Stimulated activated naive CD8-positive, alpha-beta T cell treated with anti-CD3 and anti-CD28 coated beads, Interleukin-15, Interleukin-2, amounts not matched to agents 100 ng/mL and 50 ng/mL, for 24 hours (primary cell): ENCODE measurements around the gene RACGAP1.

Experiments used
- H3K27ac Mint-ChIP-seq: one replicate; pipeline ENCODE4 v1.8.0; 2021; ENCODE audit warnings: mild to moderate bottlenecking, mixed read lengths
- H3K27me3 Mint-ChIP-seq: one replicate; pipeline ENCODE4 v1.8.0; 2021; ENCODE audit warnings: mixed read lengths
- H3K36me3 Mint-ChIP-seq: one replicate; pipeline ENCODE4 v1.8.0; 2021; ENCODE audit warnings: low read depth, mixed read lengths
- H3K4me1 Mint-ChIP-seq: one replicate; pipeline ENCODE4 v1.8.0; 2021; ENCODE audit warnings: low read depth, mixed read lengths
- H3K4me3 Mint-ChIP-seq: one replicate; pipeline ENCODE4 v1.8.0; 2021; ENCODE audit warnings: mild to moderate bottlenecking, mixed read lengths
- H3K9me3 Mint-ChIP-seq: one replicate; pipeline ENCODE4 v1.8.0; 2021; ENCODE audit warnings: mixed read lengths

RACGAP1 gene

DNA sequence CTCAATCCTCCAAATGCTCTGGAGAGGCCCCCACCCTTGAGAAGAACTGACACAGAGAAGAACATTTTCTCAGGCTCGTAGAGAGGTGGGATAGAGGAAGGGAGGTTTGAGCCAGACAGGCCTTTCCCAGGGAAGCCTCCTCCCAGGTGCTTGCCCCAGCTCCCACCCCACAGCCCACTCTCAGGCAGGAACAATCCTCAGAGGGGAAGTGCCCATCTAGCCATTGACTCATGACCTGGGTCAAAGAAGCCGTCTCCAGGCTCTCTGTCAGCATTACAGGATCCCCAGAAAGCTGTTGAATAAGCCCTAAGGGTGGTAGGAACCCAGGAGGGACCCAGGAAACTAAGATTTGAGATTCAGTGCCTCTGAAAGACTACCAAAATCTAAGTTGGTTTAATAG, 48.7 kb downstream of the RACGAP1 start:
- Mint-ChIP-seq H3K4me3 (no peak overlapping the region), H3K27me3 (no peaks in the 10 kb centered on the region), H3K4me1 (no peaks in the 10 kb centered on the region), H3K9me3 (no peaks in the 10 kb centered on the region), H3K36me3 (no peaks in the 10 kb centered on the region), H3K27ac (no peak overlapping the region)

DNA sequence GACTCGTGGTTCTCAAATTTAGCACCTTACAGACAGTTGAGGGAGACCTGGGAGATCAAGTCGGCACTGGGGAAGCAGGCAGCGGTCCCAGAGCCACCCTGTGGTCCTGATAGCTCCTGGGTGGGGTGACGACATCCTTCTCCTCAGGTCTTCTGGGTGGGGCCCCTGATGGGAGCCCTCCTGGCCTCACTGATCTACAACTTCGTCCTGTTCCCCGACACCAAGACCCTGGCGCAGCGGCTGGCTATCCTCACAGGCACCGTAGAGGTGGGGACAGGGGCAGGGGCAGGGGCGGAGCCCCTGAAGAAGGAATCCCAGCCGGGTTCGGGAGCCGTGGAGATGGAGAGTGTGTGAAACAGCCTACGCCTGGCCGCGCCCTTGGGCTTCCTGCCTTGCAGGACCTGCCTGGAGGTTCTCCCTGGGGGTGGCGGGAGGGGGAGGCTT, 50.0 kb downstream of the RACGAP1 start:
- H3K36me3 Mint-ChIP-seq = no peaks in the 10 kb centered on the region
- H3K9me3 Mint-ChIP-seq = no peaks in the 10 kb centered on the region
- H3K27ac Mint-ChIP-seq = no peak overlapping the region
- no peaks in the 10 kb centered on the region for H3K27me3 Mint-ChIP-seq
- H3K4me3 Mint-ChIP-seq = no peak overlapping the region
- H3K4me1 Mint-ChIP-seq = no peaks in the 10 kb centered on the region

DNA sequence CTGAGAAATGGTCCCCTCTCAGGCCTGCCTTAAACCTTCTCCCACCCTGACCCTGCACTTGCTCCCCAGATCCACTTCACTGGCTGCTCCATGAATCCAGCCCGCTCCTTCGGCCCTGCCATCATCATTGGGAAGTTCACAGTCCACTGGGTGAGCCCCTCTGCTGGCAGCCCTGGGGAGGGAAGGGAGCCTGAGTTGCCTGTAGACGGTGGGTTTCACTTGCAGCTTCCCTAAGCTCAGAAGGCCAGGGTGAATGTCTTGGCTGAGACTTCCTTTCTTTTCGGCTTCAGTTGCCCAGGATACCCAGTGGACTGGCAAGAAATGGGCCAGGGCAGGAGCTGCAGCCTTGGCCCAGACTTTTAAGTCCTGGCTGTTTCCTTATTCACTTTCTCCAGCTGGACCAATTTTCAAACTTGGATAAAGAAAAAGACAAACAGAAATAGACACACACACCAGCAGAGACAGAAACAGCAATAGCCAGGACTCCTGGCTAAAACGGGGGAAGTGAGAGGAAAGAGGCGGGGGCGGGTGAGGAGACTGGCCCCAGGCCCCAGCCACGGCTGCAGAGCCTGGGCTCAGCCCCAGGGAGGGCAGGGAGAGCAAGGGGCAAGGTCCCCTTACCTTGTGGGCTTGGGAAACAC, 50.5 kb downstream of the RACGAP1 start:
- H3K27ac Mint-ChIP-seq = no peak overlapping the region
- H3K9me3 Mint-ChIP-seq = no peaks in the 10 kb centered on the region
- H3K4me3 Mint-ChIP-seq = no peak overlapping the region
- no peaks in the 10 kb centered on the region for H3K27me3 Mint-ChIP-seq
- H3K4me1 Mint-ChIP-seq = no peaks in the 10 kb centered on the region
- H3K36me3 Mint-ChIP-seq = no peaks in the 10 kb centered on the region

DNA sequence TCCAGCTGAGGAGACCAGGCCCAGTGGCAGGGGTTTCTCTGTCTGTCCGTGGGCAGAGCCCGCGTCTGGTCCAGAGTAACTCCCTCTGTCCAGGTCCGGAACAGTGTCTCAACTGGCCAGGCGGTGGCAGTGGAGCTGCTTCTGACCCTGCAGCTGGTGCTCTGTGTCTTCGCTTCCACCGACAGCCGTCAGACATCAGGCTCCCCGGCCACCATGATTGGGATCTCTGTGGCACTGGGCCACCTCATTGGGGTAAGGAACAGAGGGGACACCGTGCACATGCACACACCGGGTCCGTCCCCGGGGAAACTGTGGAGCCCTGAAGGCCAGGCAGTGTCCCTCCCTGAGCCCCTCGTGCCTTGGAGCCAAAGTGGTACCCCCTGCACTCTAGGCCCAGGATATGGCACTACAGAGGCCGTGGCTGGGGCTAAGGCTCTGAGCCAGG, 51.0 kb downstream of the RACGAP1 start:
- Mint-ChIP-seq H3K4me3 (no peak overlapping the region), H3K9me3 (no peaks in the 10 kb centered on the region), H3K27ac (no peak overlapping the region), H3K36me3 (no peaks in the 10 kb centered on the region), H3K27me3 (no peaks in the 10 kb centered on the region), H3K4me1 (no peaks in the 10 kb centered on the region)

DNA sequence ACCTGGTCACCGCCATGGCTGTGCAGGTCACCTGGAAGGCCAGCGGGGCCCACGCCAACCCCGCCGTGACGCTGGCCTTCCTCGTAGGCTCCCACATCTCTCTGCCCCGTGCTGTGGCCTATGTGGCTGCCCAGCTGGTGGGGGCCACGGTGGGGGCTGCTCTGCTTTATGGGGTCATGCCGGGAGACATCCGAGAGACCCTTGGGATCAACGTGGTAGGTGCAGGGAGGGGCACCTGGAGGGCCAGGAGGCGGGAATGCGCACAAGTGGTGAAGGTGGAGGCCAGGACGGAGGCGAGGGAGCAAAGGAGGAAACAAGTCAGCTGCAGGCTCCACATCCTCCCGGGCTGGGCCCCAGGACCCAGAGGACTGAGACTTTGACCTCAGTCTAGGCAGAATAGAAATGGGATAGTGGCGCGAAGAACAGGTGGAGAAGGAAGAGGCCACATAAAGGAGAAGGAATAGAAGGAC, 51.9 kb downstream of the RACGAP1 start:
- no peak overlapping the region for H3K27ac Mint-ChIP-seq
- no peaks in the 10 kb centered on the region for H3K9me3 Mint-ChIP-seq

DNA sequence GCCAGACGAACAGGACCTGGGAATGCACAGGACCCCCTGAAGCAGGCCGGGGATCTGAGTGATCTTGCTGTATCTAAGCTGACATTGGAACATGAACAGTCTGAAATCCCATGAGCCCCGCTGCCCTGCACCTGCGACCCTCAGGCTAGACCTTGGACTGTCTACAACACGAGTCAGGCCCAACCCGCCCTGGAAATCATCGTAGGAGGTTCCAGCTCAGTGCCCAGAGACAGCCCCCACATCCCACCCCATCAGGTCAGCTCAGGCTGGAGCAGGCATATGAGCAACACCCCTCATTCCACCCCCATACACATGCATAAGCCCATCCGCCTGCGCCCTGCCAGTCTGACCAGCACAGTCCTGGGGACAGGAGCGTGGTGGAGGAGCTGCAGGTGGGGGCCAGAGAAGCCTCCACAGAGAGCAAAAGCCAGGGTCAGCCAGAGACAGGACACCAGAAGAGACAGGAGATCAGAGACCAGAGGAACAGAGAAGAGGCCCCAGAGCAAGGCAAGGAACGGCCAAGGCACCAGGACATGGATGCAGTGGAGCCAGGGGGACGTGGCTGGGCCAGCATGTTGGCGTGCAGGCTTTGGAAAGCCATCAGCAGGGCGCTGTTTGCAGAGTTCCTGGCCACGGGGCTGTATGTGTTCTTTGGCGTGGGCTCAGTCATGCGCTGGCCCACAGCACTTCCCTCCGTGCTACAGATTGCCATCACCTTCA, 52.5 kb downstream of the RACGAP1 start, which contains the start of gene AQP6:
AQP6 (plus strand) TSS at position 307 of the 720 bp plus-strand sequence; CDS start at position 534, 227 bp downstream.
- H3K9me3 Mint-ChIP-seq = no peaks in the 10 kb centered on the region
- no peaks in the 10 kb centered on the region for H3K27me3 Mint-ChIP-seq
- no peaks in the 10 kb centered on the region for H3K36me3 Mint-ChIP-seq
- no peak within 1 kb of the TSS for H3K27ac Mint-ChIP-seq
- H3K4me1 Mint-ChIP-seq = no peaks in the 10 kb centered on the region
- H3K4me3 Mint-ChIP-seq = no peak within 1 kb of the TSS

More for the DNA sequence above, 51.9 kb downstream of the RACGAP1 start:
- Mint-ChIP-seq H3K27me3 (no peaks in the 10 kb centered on the region), H3K36me3 (no peaks in the 10 kb centered on the region), H3K4me1 (no peaks in the 10 kb centered on the region), H3K4me3 (no peak overlapping the region)

DNA sequence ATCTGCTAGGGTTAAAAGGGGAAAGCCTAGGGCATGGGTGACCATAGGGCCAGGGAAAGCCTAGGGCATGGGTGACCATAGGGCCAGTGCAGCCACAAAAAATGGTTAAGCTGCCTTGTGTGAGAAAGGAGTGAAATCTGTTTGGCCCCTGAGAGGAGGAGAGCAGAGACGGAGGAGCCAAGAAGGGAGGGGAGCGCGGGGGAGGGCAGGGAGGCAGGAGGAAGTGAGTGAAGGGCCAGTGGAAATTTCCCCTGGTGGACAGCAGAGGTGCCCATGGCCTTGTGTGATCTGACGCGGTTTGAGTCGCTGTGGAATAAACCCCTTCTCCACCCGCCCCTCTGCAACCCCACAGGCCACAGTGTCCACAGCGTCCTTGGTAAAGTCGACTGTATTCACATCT, 53.2 kb downstream of the RACGAP1 start:
- no peaks in the 10 kb centered on the region for H3K27me3 Mint-ChIP-seq
- H3K4me1 Mint-ChIP-seq = peaks cover under 1% of the 10 kb centered on the region
- no peaks in the 10 kb centered on the region for H3K9me3 Mint-ChIP-seq
- H3K27ac Mint-ChIP-seq = no peak overlapping the region
- H3K36me3 Mint-ChIP-seq = no peaks in the 10 kb centered on the region
- H3K4me3 Mint-ChIP-seq = no peak overlapping the region

DNA sequence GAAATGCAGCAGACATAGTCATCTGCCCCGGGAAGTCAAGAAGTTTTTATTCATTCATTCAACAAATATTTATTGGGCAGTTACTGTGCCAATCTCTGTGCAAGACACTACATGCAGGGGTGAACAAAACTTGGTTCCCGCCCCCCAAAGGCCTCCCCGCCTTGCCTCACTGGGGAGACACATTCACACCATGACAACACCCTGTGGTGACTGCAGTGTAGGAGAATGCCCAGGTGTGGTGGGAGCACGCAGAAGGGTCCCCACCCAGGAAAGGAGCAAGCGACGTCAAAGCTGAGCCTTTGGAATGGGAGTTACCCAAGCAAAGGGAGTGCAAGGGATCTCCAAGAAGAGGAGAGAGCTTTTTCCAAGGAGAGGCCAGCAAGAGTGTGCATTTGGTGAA, 54.2 kb downstream of the RACGAP1 start:
- Mint-ChIP-seq H3K27me3 (peaks cover 5% of the 10 kb centered on the region), H3K4me1 (peaks cover 2% of the 10 kb centered on the region), H3K9me3 (no peaks in the 10 kb centered on the region), H3K27ac (no peak overlapping the region), H3K4me3 (no peak overlapping the region), H3K36me3 (no peaks in the 10 kb centered on the region)

DNA sequence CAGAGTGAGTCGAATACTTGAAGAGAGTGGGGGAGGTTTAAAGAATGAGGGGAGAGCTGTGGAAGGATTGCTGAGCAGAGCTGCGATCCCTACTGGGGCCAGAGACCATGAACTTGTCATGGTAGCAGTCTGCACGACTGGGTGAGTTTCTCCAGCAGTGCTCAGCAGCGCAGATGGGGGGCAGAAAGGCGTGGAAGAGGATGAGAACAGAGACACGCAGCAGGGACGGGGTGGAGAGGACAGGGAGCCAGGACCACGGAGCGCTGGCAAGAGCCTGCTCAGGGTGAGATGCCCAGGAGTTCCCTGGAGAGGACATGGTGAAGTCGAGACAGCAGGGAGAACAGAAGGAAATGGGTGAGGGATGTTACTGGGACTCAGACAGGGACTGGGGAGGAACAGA, 54.6 kb downstream of the RACGAP1 start:
- H3K9me3 Mint-ChIP-seq = no peaks in the 10 kb centered on the region
- H3K27ac Mint-ChIP-seq = no peak overlapping the region
- no peaks in the 10 kb centered on the region for H3K36me3 Mint-ChIP-seq
- peaks cover 2% of the 10 kb centered on the region for H3K4me1 Mint-ChIP-seq
- no peak overlapping the region for H3K4me3 Mint-ChIP-seq
- H3K27me3 Mint-ChIP-seq = peaks cover 9% of the 10 kb centered on the region

DNA sequence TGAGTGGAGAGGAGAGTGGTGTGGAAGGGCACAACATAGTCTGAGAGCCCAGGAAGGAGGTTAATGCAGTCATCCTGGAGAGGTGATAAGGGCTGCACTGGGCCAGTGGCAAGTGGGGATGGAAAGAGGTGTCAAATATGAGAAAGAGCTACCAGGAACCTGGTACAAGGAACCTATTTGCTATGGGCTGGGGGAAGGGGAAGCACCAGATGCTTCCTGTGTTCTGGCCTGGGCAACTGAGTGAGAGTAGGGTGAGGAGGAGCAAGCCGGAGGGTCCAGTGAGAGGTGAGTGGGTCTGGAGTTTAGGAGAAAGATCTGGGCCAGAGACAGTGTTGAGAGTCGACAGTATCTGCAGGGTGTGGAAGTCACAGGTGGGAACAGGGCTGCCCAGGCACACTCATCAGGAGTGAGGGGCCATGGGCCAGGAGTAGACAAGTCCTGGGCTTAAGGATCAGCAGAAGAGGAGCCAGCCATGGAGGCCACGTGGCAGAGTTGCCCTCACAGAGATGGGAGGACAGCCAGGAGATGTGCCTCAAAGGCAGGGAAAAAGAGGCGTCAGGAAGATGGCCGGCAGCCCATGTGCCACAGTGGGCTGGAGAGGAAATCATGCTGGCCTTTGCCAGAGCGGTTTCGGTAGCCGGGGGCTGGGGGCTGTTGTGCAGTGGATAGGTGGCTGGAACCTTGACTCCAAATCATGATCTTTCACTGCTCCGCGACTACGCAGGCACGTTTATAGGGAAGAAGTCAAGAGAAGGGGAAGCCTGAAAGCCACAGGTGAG, 55.5 kb downstream of the RACGAP1 start:
- H3K27ac Mint-ChIP-seq = no peak overlapping the region
- H3K27me3 Mint-ChIP-seq = peaks cover 14% of the 10 kb centered on the region
- no peak overlapping the region for H3K4me3 Mint-ChIP-seq
- no peaks in the 10 kb centered on the region for H3K36me3 Mint-ChIP-seq
- peaks cover 2% of the 10 kb centered on the region for H3K4me1 Mint-ChIP-seq
- H3K9me3 Mint-ChIP-seq = no peaks in the 10 kb centered on the region

DNA sequence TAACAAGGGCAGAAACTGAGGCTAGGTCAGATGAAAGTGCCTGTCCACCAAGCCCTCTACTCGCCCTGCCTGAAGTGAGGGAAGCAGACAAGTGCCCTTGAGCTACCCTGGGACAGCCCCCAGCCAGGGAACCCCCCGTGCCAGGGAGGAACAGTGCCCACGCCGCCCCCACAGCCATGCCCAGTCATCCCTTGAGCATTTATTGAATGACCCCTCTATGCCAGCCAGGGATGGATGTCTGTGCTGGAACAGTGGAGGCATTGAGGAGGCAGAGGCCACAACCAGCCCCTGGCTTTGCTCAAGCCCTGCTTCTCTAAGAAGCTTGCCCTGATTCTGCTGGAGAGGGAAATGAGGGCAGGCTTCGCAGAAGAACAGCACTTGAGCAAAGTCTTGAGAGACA, 56.3 kb downstream of the RACGAP1 start:
- Mint-ChIP-seq H3K9me3 (no peaks in the 10 kb centered on the region), H3K27me3 (peaks cover 20% of the 10 kb centered on the region), H3K36me3 (no peaks in the 10 kb centered on the region), H3K27ac (no peak overlapping the region), H3K4me3 (no peak overlapping the region), H3K4me1 (peaks cover 2% of the 10 kb centered on the region)

DNA sequence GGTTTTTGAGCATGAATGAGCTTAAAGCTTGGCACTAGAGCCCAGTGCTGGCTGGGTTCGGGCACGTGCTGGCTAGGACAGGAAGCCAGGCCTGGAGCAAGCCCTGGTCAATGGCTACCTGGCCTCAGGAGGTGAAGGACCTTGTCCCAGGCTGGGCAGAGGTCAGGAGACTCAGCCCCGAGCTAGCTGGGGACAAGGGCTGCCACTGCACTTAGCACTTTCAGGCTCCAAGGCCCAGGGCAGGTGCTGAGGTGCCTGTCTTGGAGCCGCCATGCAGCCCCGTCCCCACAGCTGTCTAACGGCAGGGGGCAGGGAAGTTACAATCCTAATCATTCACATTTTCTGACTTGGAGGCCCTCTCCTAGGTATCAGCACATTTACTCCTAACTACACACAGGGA, 56.8 kb downstream of the RACGAP1 start:
- peaks cover 22% of the 10 kb centered on the region for H3K27me3 Mint-ChIP-seq
- no peak overlapping the region for H3K27ac Mint-ChIP-seq
- H3K4me1 Mint-ChIP-seq = peaks cover 2% of the 10 kb centered on the region
- H3K9me3 Mint-ChIP-seq = no peaks in the 10 kb centered on the region
- H3K36me3 Mint-ChIP-seq = no peaks in the 10 kb centered on the region
- H3K4me3 Mint-ChIP-seq = no peak overlapping the region

DNA sequence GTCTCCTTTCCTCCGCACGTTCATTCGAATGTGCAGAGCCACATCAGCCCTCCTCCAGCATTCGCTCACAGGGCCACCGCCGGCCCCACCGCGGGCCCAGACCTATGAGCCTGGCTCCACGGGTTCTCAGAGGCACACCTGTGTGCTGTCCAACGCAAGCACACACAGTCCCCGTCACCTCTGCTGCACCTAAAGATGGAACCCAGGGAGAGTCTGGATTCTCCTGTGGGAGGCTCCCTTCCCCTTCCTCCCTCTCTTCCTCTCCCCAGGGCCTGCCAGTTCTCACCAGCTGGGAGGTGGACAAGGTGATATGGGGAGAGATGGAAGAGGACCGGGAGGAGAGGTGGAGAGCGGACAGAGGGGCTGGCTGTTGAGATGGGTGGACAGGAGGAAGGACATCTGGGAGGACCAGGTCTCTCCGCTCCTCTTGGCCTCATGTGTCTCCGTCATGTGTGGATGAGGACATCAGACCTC, 57.5 kb downstream of the RACGAP1 start:
- Mint-ChIP-seq H3K27ac (no peak overlapping the region), H3K27me3 (peaks cover 29% of the 10 kb centered on the region), H3K36me3 (no peaks in the 10 kb centered on the region), H3K9me3 (no peaks in the 10 kb centered on the region), H3K4me3 (no peak overlapping the region), H3K4me1 (peaks cover 2% of the 10 kb centered on the region)

DNA sequence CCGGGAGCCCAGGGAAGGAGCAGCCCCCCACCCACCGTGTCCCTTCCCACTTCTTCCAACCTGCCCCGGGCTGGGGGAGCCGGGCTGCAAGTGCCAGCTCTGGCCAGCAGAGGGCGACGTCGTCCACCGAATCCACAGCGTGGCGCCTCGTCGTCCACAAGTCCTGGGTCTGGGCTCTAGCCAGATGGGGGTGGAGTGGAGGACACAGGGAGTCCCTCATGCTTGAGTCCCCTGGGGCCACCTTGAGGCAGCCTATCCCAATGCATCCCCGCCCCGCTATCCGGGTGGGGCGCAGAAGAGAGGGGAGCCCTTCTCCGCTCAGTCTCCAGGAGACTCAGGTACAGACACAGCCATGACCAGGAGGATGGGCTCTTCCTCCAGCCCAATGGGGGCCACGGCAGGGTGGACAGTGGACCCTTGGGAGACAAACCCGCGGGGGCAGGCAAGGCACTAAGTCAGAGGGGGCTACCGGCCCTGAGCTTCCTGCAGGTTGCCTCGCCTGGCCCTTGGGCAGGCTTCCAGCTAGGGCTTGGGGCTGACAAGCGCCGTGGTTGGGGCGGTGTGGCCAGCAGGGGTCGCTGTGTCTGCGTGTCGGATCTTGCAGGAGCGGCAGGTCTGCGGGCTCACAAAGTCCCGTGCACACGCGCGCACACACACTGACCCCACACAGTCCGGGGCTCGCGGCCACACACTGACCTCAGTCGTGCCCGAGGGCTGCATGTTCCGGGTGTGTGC, 58.1 kb downstream of the RACGAP1 start:
- peaks cover 34% of the 10 kb centered on the region for H3K27me3 Mint-ChIP-seq
- no peaks in the 10 kb centered on the region for H3K9me3 Mint-ChIP-seq
- peak overlapping the region; percentile 69 for H3K4me3 Mint-ChIP-seq
- H3K36me3 Mint-ChIP-seq = no peaks in the 10 kb centered on the region
- peaks cover 2% of the 10 kb centered on the region for H3K4me1 Mint-ChIP-seq
- H3K27ac Mint-ChIP-seq = no peak overlapping the region
